Testis (tissue), 3 donors: ENCODE results near the gene LAMB4. TPM values are rescaled to one million over a fixed set of nuclear protein-coding genes. Genes with fewer than 3 reads are reported as not detected.

ENCODE experiments used
- DNase-seq: peaks from one replicate; pipeline ENCODE4 v3.0.0-alpha.2; 2019
- H3K27ac ChIP-seq, 2 donors: fragments of 200-600 bp; sonication (generic); one replicate each; pipeline ENCODE4 v1.5.1; 2019
- H3K27me3 ChIP-seq: fragments of 200-600 bp; sonication (generic); one replicate; pipeline ENCODE4 v1.5.1; 2019
- H3K36me3 ChIP-seq: fragments of 200-600 bp; sonication (generic); one replicate; pipeline ENCODE4 v1.5.1; 2017; ENCODE audit warnings: low read depth; ENCODE audit errors: missing control alignments
- H3K4me1 ChIP-seq: fragments of 200-600 bp; sonication (generic); one replicate; pipeline ENCODE4 v1.5.1; 2019
- H3K4me3 ChIP-seq, 2 donors: fragments of 200-600 bp; sonication (generic); one replicate each; pipeline ENCODE4 v1.5.1; 2017 to 2019
- H3K9me3 ChIP-seq: fragments of 200-600 bp; sonication (generic); one replicate; pipeline ENCODE4 v1.5.1; 2017
- POLR2A ChIP-seq: fragments of 450-650 bp; IDR thresholded peaks from one replicate; pipeline ENCODE4 v1.6.1; 2017; ENCODE audit warnings: antibody characterized with exemption, mild to moderate bottlenecking, moderate library complexity
- WGBS, 2 donors: methylation state at CpG; one replicate each; pipeline ENCODE4 v1.1.5; 2018; 5-methylcytosine and 5-hydroxymethylcytosine counted together
- intact Hi-C: fragments of 100-400 bp; cut with DNase I; formaldehyde crosslinking; loops from one replicate; pipeline ENCODE4 v1.15.1; 2023; ENCODE audit warnings: low total_unique reads
- polyA plus RNA-seq: library from polyadenylated mRNA; stranded (reverse); fragments of 350-450 nt; fragmentation: Illumina TruSeq; extraction: RNeasy Lipid Tissue Mini Kit (QIAGEN cat#74804); gene quantifications from one replicate; pipeline ENCODE4 v1.2.3, GENCODE V29; 2014; ENCODE audit warnings: low read depth, low replicate concordance; ENCODE audit not compliant: insufficient read depth
- small RNA-seq, 2 donors: library from RNA; depleted of rRNA; stranded (forward); fragments of <200 nt; gene quantifications; one replicate each; pipeline ENCODE3, GENCODE V24; 2016
- total RNA-seq, 2 donors: library from RNA; depleted of rRNA; stranded (reverse); fragments of >200 nt; gene quantifications; one replicate each; pipeline ENCODE4 v1.2.3, GENCODE V29; 2016
- TF ChIP-seq, protein P1 (sequence below), 3 experiments: fragments of 450-650 bp in 2 of 3; fragments of 200-600 bp in 1 of 3; sonication (generic) in 1 of 3; IDR thresholded peaks; one replicate each; pipeline ENCODE4 v1.5.1; 2016 to 2019; ENCODE audit warnings: antibody characterized with exemption in 3 of 3, mild to moderate bottlenecking in 2 of 3, moderate library complexity in 1 of 3

Gene LAMB4
- total and polyA plus RNA-seq, 3 donors from 2014 or later: 2.8 to 3.1 (median 3.0) TPM

DNA sequence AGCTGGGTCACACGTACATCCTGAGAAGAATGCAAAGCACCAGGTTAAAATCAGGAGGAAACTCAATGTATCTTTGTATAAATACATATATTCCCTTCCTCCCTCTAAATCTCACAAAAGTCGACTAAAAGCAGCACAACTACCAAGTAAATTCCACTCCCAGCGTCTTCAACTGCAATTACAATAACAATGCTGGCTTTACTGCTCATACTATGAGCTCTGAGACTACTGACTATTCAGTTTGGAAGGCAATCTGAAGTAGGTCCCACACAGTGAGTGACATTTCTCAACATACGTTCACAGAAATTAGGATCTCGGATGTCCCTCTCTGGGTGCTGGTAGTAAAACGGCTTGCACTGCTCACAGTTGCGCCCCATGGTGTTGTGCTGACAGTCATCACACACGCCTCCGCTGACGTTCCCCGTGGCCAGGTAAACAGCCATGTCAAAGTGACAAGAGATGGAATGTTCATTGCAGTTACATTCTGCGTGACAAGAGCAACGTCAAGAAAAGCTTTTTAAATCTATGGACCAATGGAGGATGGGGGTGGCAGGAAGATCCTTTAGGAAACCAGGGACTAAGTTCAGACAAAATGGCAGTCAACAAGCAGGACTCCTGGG, 154.7 kb downstream of the LAMB4 start:
- H3K27ac ChIP-seq: no peak overlapping the region
- peaks cover 9% of the 10 kb centered on the region for H3K4me1 ChIP-seq
- WGBS, 2 donors: 93 to 95% methylated on average over 13 of the region's 13 CpGs

GRCh38 chr7:107973861-107974260, 156.3 kb downstream of the LAMB4 start:
- Histone ChIP-seq H3K27me3 (no peaks in the 10 kb centered on the region), H3K4me1 (peaks cover 9% of the 10 kb centered on the region), H3K27ac (peak overlapping the region in 1 of 2 donors; percentile 51), H3K4me3 (no peak overlapping the region), H3K36me3 (no peaks in the 10 kb centered on the region), H3K9me3 (no peaks in the 10 kb centered on the region)
- no peak for TF ChIP-seq POLR2A
- TF ChIP-seq, protein P1, sequence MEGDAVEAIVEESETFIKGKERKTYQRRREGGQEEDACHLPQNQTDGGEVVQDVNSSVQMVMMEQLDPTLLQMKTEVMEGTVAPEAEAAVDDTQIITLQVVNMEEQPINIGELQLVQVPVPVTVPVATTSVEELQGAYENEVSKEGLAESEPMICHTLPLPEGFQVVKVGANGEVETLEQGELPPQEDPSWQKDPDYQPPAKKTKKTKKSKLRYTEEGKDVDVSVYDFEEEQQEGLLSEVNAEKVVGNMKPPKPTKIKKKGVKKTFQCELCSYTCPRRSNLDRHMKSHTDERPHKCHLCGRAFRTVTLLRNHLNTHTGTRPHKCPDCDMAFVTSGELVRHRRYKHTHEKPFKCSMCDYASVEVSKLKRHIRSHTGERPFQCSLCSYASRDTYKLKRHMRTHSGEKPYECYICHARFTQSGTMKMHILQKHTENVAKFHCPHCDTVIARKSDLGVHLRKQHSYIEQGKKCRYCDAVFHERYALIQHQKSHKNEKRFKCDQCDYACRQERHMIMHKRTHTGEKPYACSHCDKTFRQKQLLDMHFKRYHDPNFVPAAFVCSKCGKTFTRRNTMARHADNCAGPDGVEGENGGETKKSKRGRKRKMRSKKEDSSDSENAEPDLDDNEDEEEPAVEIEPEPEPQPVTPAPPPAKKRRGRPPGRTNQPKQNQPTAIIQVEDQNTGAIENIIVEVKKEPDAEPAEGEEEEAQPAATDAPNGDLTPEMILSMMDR (IDR thresholded peaks at IDR 0.05): no peak
- intact Hi-C loops: no loop called here
- DNase-seq: no peak

More for the DNA sequence above, 154.7 kb downstream of the LAMB4 start:
- H3K9me3 ChIP-seq: no peaks in the 10 kb centered on the region
- TF ChIP-seq, protein P1 (IDR thresholded peaks at IDR 0.05): no peak
- TF ChIP-seq POLR2A: no peak
- no peaks in the 10 kb centered on the region for H3K27me3 ChIP-seq
- intact Hi-C loops: no loop called here
- no peaks in the 10 kb centered on the region for H3K36me3 ChIP-seq
- H3K4me3 ChIP-seq: no peak overlapping the region
- no peak for DNase-seq

Small RNA genes within 50 kb of the gene (small RNA-seq; reads per million reads assigned to genes)
- 0 reads per million in 2 donors for gene RF00012

Other genes starting within 250 kb of the LAMB4 start
- gene DLD, start 239.2 kb downstream of the LAMB4 start, total RNA-seq: 10 to 100 TPM; 50.2 to 57.3 TPM
- 63.7 TPM for gene DLD, start 239.2 kb downstream of the LAMB4 start, polyA plus RNA-seq
- gene LAMB1, start 127.2 kb downstream of the LAMB4 start, total RNA-seq: 10 to 100 TPM; 42.0 to 65.2 TPM
- 43.1 TPM for gene LAMB1, start 127.2 kb downstream of the LAMB4 start, polyA plus RNA-seq